22Rv1 (cell line): ENCODE data around the gene AQP10.
"Not testable (repeated sequence)": the region's sequence is repeated elsewhere in the genome, so short reads cannot be mapped to it uniquely, and the experiment has no call there.

ENCODE experiments used
- H3K27ac ChIP-seq: fragments of 450-650 bp; 2 replicates; pipeline ENCODE4 v1.5.1; 2017
- CTCF ChIP-seq: fragments of 450-650 bp; IDR thresholded peaks from 2 replicates; pipeline ENCODE4 v1.5.1; 2017; ENCODE audit warnings: mild to moderate bottlenecking
- ZFX ChIP-seq: fragments of 450-650 bp; IDR thresholded peaks from 2 replicates; pipeline ENCODE4 v1.6.1; 2017; ENCODE audit warnings: antibody characterized with exemption, borderline replicate concordance

The AQP10 gene

GRCh38 chr1:154330669-154331068 is 9.8 kb downstream of the AQP10 start:
- no peak for TF ChIP-seq CTCF
- TF ChIP-seq ZFX: no peak
- no peak overlapping the region for H3K27ac ChIP-seq

- peak overlapping the region; percentile 86 for H3K27ac ChIP-seq
- TF ChIP-seq CTCF: no peak
- TF ChIP-seq ZFX: no peak
These were observed 13.5 kb downstream of the AQP10 start for GRCh38 chr1:154334079-154335024.

- TF ChIP-seq CTCF (peak; percentile 99), ZFX (no peak)
- H3K27ac ChIP-seq: peak overlapping the region; percentile 86
These were observed 14.3 kb downstream of the AQP10 start for GRCh38 chr1:154335025-154335714.

GRCh38 chr1:154337253-154337894 is 16.5 kb downstream of the AQP10 start:
- H3K27ac ChIP-seq: no peak overlapping the region
- TF ChIP-seq ZFX: no peak
- no peak for TF ChIP-seq CTCF

GRCh38 chr1:154338875-154339274 is 18.0 kb downstream of the AQP10 start:
- no peak for TF ChIP-seq ZFX
- H3K27ac ChIP-seq: no peak overlapping the region

- not testable (repeated sequence) for H3K27ac ChIP-seq
These were observed 20.5 kb downstream of the AQP10 start for GRCh38 chr1:154341366-154341765.

- H3K27ac ChIP-seq: no peak overlapping the region
- TF ChIP-seq CTCF (no peak), ZFX (no peak)
These were observed 21.2 kb downstream of the AQP10 start for GRCh38 chr1:154342132-154342531.
